ENCODE data around the gene ATXN1. TPM values are rescaled to one million over a fixed set of nuclear protein-coding genes. Genes with fewer than 3 reads are reported as not detected.

Gene ATXN1
- polyA plus RNA-seq, 3 donors, result 17.7 to 21.1 (median 20.5) TPM

- DNase-seq, result no peak
These were observed 60.9 kb downstream of the ATXN1 start for GRCh38 chr6:16700202-16700915.

GRCh38 chr6:16698997-16699868, 62.0 kb downstream of the ATXN1 start:
- no peak for DNase-seq

- DNase-seq, result no peak
These were observed 63.1 kb downstream of the ATXN1 start for GRCh38 chr6:16698162-16698533.

GRCh38 chr6:16697437-16698161, 63.7 kb downstream of the ATXN1 start:
- no peak for DNase-seq

- DNase-seq, result no peak
These were observed 64.8 kb downstream of the ATXN1 start for GRCh38 chr6:16696496-16696895.

GRCh38 chr6:16694781-16695578, 66.3 kb downstream of the ATXN1 start:
- no peak for DNase-seq

GRCh38 chr6:16691324-16691723, 69.9 kb downstream of the ATXN1 start:
- DNase-seq, result no peak

GRCh38 chr6:16690608-16691142, 70.6 kb downstream of the ATXN1 start:
- DNase-seq, result no peak

- no peak for DNase-seq
These were observed 71.3 kb downstream of the ATXN1 start for GRCh38 chr6:16689788-16690607.

GRCh38 chr6:16688984-16689636, 72.2 kb downstream of the ATXN1 start:
- no peak for DNase-seq

GRCh38 chr6:16688436-16688835, 72.8 kb downstream of the ATXN1 start:
- no peak for DNase-seq

GRCh38 chr6:16687045-16687444, 74.2 kb downstream of the ATXN1 start:
- DNase-seq, result no peak

GRCh38 chr6:16684896-16685554, 76.2 kb downstream of the ATXN1 start:
- DNase-seq, result no peak

- DNase-seq, result no peak
These were observed 77.0 kb downstream of the ATXN1 start for GRCh38 chr6:16684195-16684689.

- no peak for DNase-seq
These were observed 77.5 kb downstream of the ATXN1 start for GRCh38 chr6:16683641-16684194.

GRCh38 chr6:16681260-16681873, 79.9 kb downstream of the ATXN1 start:
- no peak for DNase-seq

GRCh38 chr6:16679050-16679449, 82.2 kb downstream of the ATXN1 start:
- no peak for DNase-seq

- no peak for DNase-seq
These were observed 83.8 kb downstream of the ATXN1 start for GRCh38 chr6:16677458-16677857.
